ENCODE results near the gene PPP2R1B.

DNA sequence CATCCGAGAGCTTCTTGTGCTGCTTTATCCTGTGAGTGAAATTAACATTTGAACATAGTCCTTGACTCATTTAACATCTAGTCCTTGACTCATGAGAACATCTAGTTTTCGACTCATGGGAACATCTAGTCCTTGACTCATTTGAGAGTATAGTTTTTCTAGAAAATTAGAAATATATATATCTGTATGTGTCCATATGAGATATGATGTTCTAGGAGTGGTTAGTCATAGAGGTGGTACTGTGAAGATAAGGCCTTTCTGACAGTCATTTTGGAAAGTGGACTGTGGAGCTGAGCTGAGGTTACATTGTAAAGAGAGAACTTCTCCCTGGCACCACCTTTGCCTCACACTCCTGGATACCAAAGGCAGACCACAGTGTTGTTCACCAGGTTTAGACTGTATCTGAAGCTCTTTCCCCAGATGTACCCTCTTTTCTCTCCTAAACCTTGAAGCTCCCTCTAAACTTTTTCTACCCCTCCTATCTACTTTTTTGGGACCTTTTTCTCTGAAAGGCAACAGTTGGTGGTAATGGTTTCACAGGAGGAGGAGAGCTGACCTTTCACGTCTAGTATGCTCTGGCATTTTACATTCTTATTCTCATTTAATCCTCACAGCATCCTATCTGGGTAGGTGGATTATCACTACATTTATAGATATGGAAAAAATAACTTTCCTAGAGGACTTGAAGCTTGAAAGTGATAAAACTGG, 67.2 kb downstream of the PPP2R1B start:
- TF ChIP-seq, protein P1, sequence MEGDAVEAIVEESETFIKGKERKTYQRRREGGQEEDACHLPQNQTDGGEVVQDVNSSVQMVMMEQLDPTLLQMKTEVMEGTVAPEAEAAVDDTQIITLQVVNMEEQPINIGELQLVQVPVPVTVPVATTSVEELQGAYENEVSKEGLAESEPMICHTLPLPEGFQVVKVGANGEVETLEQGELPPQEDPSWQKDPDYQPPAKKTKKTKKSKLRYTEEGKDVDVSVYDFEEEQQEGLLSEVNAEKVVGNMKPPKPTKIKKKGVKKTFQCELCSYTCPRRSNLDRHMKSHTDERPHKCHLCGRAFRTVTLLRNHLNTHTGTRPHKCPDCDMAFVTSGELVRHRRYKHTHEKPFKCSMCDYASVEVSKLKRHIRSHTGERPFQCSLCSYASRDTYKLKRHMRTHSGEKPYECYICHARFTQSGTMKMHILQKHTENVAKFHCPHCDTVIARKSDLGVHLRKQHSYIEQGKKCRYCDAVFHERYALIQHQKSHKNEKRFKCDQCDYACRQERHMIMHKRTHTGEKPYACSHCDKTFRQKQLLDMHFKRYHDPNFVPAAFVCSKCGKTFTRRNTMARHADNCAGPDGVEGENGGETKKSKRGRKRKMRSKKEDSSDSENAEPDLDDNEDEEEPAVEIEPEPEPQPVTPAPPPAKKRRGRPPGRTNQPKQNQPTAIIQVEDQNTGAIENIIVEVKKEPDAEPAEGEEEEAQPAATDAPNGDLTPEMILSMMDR (IDR thresholded peaks at IDR 0.05): no peak
- TF ChIP-seq POLR2A (IDR thresholded peaks at IDR 0.05; ENCODE audit: low read length) (no peak), NR3C1 (IDR thresholded peaks at IDR 0.05) (no peak), EP300 (IDR thresholded peaks at IDR 0.05) (no peak), CHD4 (IDR thresholded peaks at IDR 0.05; ENCODE audit: borderline replicate concordance) (no peak), SMC3 (IDR thresholded peaks at IDR 0.05) (no peak), CBX8 (IDR thresholded peaks at IDR 0.05) (no peak), EHMT2 (IDR thresholded peaks at IDR 0.05; ENCODE audit: low read depth) (no peak), RCOR1 (IDR thresholded peaks at IDR 0.05; ENCODE audit: low read depth, low read length) (no peak), POLR2AphosphoS2 (conservative IDR thresholded peaks at IDR 0.05; ENCODE audit: low read length) (no peak), RAD21 (conservative IDR thresholded peaks at IDR 0.05 in 1 of 2, IDR thresholded peaks at IDR 0.05 in 1 of 2) (no peak)
- TF ChIP-seq, protein P2, sequence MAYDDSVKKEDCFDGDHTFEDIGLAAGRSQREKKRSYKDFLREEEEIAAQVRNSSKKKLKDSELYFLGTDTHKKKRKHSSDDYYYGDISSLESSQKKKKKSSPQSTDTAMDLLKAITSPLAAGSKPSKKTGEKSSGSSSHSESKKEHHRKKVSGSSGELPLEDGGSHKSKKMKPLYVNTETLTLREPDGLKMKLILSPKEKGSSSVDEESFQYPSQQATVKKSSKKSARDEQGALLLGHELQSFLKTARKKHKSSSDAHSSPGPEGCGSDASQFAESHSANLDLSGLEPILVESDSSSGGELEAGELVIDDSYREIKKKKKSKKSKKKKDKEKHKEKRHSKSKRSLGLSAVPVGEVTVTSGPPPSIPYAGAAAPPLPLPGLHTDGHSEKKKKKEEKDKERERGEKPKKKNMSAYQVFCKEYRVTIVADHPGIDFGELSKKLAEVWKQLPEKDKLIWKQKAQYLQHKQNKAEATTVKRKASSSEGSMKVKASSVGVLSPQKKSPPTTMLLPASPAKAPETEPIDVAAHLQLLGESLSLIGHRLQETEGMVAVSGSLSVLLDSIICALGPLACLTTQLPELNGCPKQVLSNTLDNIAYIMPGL (CRISPR knock-in tag; IDR thresholded peaks at IDR 0.05; ENCODE audit: borderline replicate concordance): no peak
- TF ChIP-seq, protein P3, sequence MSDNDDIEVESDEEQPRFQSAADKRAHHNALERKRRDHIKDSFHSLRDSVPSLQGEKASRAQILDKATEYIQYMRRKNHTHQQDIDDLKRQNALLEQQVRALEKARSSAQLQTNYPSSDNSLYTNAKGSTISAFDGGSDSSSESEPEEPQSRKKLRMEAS (IDR thresholded peaks at IDR 0.05): no peak

All from A549 (cell line).